IMR-90 (cell line): ENCODE data around the gene CEP57L1. TPM values are rescaled to one million over a fixed set of nuclear protein-coding genes. Genes with fewer than 3 reads are reported as not detected.
A peak's percentile ranks its signal among the peaks of the same experiment; 100 is the strongest.

Source experiments
- ATAC-seq: fragments of 200-7000 bp; cut with Tn5 transposase; 2 replicates; pipeline ENCODE4 v1.9.1; 2020; ENCODE audit warnings: low read depth, mild to moderate bottlenecking, moderate library complexity
- BruUV-seq: library from RNA; stranded (reverse); fragments of 400-500 nt; replicated peaks from 2 replicates; lab custom pipeline; 2021; lab: Mats Ljungman, UMichigan
- CTCF ChIA-PET: fragments of 300-600 bp; formaldehyde crosslinking; extraction: SDS; loops from one replicate; lab custom pipeline; 2021; ENCODE audit warnings: antibody characterized with exemption; lab: Yijun Ruan, JAX
- POLR2A ChIA-PET: fragments of 300-600 bp; sonication (Branson Sonifier 250); formaldehyde crosslinking; loops from one replicate; lab custom pipeline; 2022; ENCODE audit warnings: antibody characterized with exemption; ENCODE audit not compliant: unreplicated experiment; lab: Charles Lee
- DNase-seq: peaks from one replicate; pipeline ENCODE4 v3.0.0; 2013
- H2AFZ ChIP-seq: replicated peaks from 2 replicates; pipeline ENCODE3; 2013; ENCODE audit warnings: low read length, mild to moderate bottlenecking; ENCODE audit not compliant: poor library complexity
- H2AK5ac ChIP-seq: 2 replicates; pipeline ENCODE4 v1.6.1; 2013; ENCODE audit warnings: low read depth, low read length, inconsistent platforms
- H2AK9ac ChIP-seq: replicated peaks from 2 replicates; pipeline ENCODE3; 2013; ENCODE audit warnings: mild to moderate bottlenecking, low read depth, low read length, moderate library complexity; ENCODE audit not compliant: poor library complexity
- H2BK120ac ChIP-seq: 2 replicates; pipeline ENCODE4 v1.6.1; 2013; ENCODE audit warnings: low read depth, low read length, inconsistent platforms
- H2BK15ac ChIP-seq: 3 replicates; pipeline ENCODE4 v1.6.1; 2013; ENCODE audit warnings: low read depth, low read length, inconsistent platforms
- H2BK20ac ChIP-seq: 2 replicates; pipeline ENCODE4 v1.6.1; 2013; ENCODE audit warnings: low read depth, mild to moderate bottlenecking, inconsistent platforms, low read length, moderate library complexity
- H2BK5ac ChIP-seq: 2 replicates; pipeline ENCODE4 v1.6.1; 2013; ENCODE audit warnings: mild to moderate bottlenecking, low read depth, low read length, inconsistent platforms; ENCODE audit not compliant: poor library complexity, severe bottlenecking
- H3K14ac ChIP-seq: replicated peaks from 2 replicates; pipeline ENCODE4 v1.6.1; 2013; ENCODE audit warnings: low read depth, low read length, inconsistent platforms
- H3K18ac ChIP-seq: 2 replicates; pipeline ENCODE4 v1.6.1; 2013; ENCODE audit warnings: low read depth, low read length, control low read depth
- H3K23ac ChIP-seq: 2 replicates; pipeline ENCODE4 v1.6.1; 2013; ENCODE audit warnings: low read depth, low read length, inconsistent platforms
- H3K27ac ChIP-seq: 2 replicates; pipeline ENCODE4 v1.5.1; 2013; ENCODE audit warnings: mild to moderate bottlenecking, control low read depth, low read length; ENCODE audit not compliant: insufficient read depth
- H3K27me3 ChIP-seq: 2 replicates; pipeline ENCODE4 v1.6.1; 2013; ENCODE audit warnings: low read length; ENCODE audit not compliant: control insufficient read depth, insufficient read depth
- H3K36me3 ChIP-seq: 2 replicates; pipeline ENCODE4 v1.6.1; 2013; ENCODE audit warnings: low read length, mixed read lengths; ENCODE audit not compliant: control insufficient read depth, insufficient read depth
- H3K4ac ChIP-seq: 2 replicates; pipeline ENCODE4 v1.6.1; 2013; ENCODE audit warnings: low read depth, low read length, inconsistent platforms
- H3K4me1 ChIP-seq: 2 replicates; pipeline ENCODE4 v1.6.1; 2013; ENCODE audit warnings: low read length, mixed read lengths; ENCODE audit not compliant: control insufficient read depth, insufficient read depth
- H3K4me2 ChIP-seq: 2 replicates; pipeline ENCODE4 v1.6.1; 2013; ENCODE audit warnings: low read depth, mild to moderate bottlenecking, control low read depth, low read length, moderate library complexity
- H3K4me3 ChIP-seq: 2 replicates; pipeline ENCODE4 v1.5.1; 2013; ENCODE audit warnings: low read depth, mild to moderate bottlenecking, control low read depth, low read length, moderate library complexity; ENCODE audit not compliant: insufficient read depth
- H3K56ac ChIP-seq: 2 replicates; pipeline ENCODE4 v1.6.1; 2013; ENCODE audit warnings: low read length, inconsistent platforms; ENCODE audit not compliant: insufficient read depth; ENCODE audit errors: extremely low read depth
- H3K79me1 ChIP-seq, 2 experiments: 2 replicates each; pipeline ENCODE4 v1.6.1; 2013; ENCODE audit warnings: low read length in 2 of 2, inconsistent platforms in 1 of 2, low read depth in 1 of 2
- H3K9ac ChIP-seq: 2 replicates; pipeline ENCODE4 v1.6.1; 2013; ENCODE audit warnings: low read depth, low read length, control low read depth
- H3K9me1 ChIP-seq: 2 replicates; pipeline ENCODE4 v1.6.1; 2013; ENCODE audit warnings: low read length, inconsistent platforms; ENCODE audit not compliant: insufficient read depth
- H3K9me3 ChIP-seq: 2 replicates; pipeline ENCODE4 v1.6.1; 2013; ENCODE audit warnings: low read length; ENCODE audit not compliant: control insufficient read depth, insufficient read depth
- H4K20me1 ChIP-seq: 2 replicates; pipeline ENCODE4 v1.6.1; 2013; ENCODE audit warnings: low read length, inconsistent platforms; ENCODE audit not compliant: insufficient read depth
- H4K5ac ChIP-seq: 2 replicates; pipeline ENCODE4 v1.6.1; 2013; ENCODE audit warnings: mild to moderate bottlenecking, low read depth, low read length, control low read depth
- H4K8ac ChIP-seq, 2 experiments: 2 replicates each; pipeline ENCODE4 v1.6.1; 2013; ENCODE audit warnings: low read depth in 2 of 2, low read length in 2 of 2, control low read depth in 1 of 2, inconsistent platforms in 1 of 2
- H4K91ac ChIP-seq: 2 replicates; pipeline ENCODE4 v1.6.1; 2013; ENCODE audit warnings: low read depth, low read length, inconsistent platforms; ENCODE audit not compliant: insufficient read depth
- CEBPB ChIP-seq: IDR thresholded peaks from 2 replicates; pipeline ENCODE4 v1.6.1; 2012; ENCODE audit warnings: low read depth, low read length, improper control_type of control experiment
- MAFK ChIP-seq: IDR thresholded peaks from 2 replicates; pipeline ENCODE4 v1.6.1; 2012; ENCODE audit warnings: low read depth, low read length, improper control_type of control experiment
- NFE2L2 ChIP-seq: fragments of 150-350 bp; IDR thresholded peaks from 2 replicates; pipeline ENCODE4 v1.6.1; 2016; ENCODE audit warnings: low read depth, mild to moderate bottlenecking, low read length
- RAD21 ChIP-seq: IDR thresholded peaks from 2 replicates; pipeline ENCODE4 v1.6.1; 2012; ENCODE audit warnings: low read length, improper control_type of control experiment
- RCOR1 ChIP-seq: IDR thresholded peaks from 2 replicates; pipeline ENCODE4 v1.6.1; 2012; ENCODE audit warnings: mild to moderate bottlenecking, low read length, improper control_type of control experiment; ENCODE audit not compliant: insufficient replicate concordance
- RFX5 ChIP-seq: IDR thresholded peaks from 2 replicates; pipeline ENCODE4 v1.8.0; 2012; ENCODE audit warnings: low read depth, mild to moderate bottlenecking, low read length, moderate library complexity
- WGBS, 2 experiments: methylation state at CpG; one replicate each; pipeline versions ENCODE4 v1.1.5 to v1.1.7; 2013; ENCODE audit warnings: missing lambda C conversion rate in 2 of 2; ENCODE audit not compliant: insufficient read length in 1 of 2; ENCODE audit errors: extremely low coverage in 2 of 2; 5-methylcytosine and 5-hydroxymethylcytosine counted together
- dilution Hi-C: fragments of 300-500 bp; cut with HindIII; formaldehyde crosslinking; loops from one replicate; pipeline ENCODE4 v1.14.3; 2018; ENCODE audit warnings: low sequenced_read_pairs; ENCODE audit not compliant: unreplicated experiment
- in situ Hi-C: fragments of 300-500 bp; cut with MboI; formaldehyde crosslinking; loops from 3 replicates; pipeline ENCODE4 v1.14.3; 2019; ENCODE audit warnings: low sequenced_read_pairs, inconsistent platforms, mixed read lengths
- intact Hi-C: fragments of 100-400 bp; cut with micrococcal nuclease; formaldehyde crosslinking; loops from 2 replicates; pipeline ENCODE4 v1.10.0; 2022
- polyA plus RNA-seq, 3 experiments: library from polyadenylated mRNA; depleted of rRNA; stranded (reverse); fragments of >200 nt; gene quantifications; 2 replicates each; pipeline ENCODE4 v1.2.3, GENCODE V29; 2012; ENCODE audit warnings: low replicate concordance in 1 of 3
- total RNA-seq: library from RNA; depleted of rRNA; stranded (reverse); fragments of >200 nt; gene quantifications from 2 replicates; pipeline ENCODE4 v1.2.3, GENCODE V29; 2012
- TF ChIP-seq, protein P1 (sequence below): fragments of 150-350 bp; IDR thresholded peaks from 2 replicates; pipeline ENCODE4 v1.6.1; 2016; ENCODE audit warnings: low read depth, mild to moderate bottlenecking, low read length, moderate library complexity, borderline replicate concordance
- TF ChIP-seq, protein P2 (sequence below): fragments of 150-350 bp; IDR thresholded peaks from 2 replicates; pipeline ENCODE4 v1.6.1; 2017; ENCODE audit warnings: mild to moderate bottlenecking, antibody characterized with exemption, low read length, low read depth
- TF ChIP-seq, protein P3 (sequence below): conservative IDR thresholded peaks from 2 replicates; pipeline ENCODE4 v1.5.1; 2012; ENCODE audit warnings: mild to moderate bottlenecking, low read depth, low read length, improper control_type of control experiment

Gene CEP57L1
- total and polyA plus RNA-seq, 2 of the 4 experiments (the other 2 are of a cell fraction) = 10.3 to 21.9 TPM

DNA sequence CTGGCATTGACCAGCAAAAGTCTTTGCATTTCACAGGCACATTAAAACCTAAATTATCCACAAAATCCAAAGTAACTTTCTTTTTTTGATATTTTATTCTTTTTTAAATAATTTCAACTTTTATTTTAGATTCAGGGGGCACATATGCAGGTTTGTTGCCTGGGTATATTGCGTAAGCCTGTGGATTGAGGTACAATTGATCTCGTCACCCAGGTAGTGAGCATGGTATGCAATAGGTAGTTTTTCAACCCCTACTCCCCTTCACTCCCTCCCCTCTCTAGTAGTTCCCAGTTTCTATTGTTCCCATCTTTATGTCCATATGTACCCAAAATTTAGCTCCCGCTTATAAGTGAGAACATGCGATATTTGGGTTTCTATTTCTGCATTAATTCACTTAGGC, 97.6 kb downstream of the CEP57L1 start:
- Histone ChIP-seq H3K36me3 (no peaks in the 10 kb centered on the region), H4K20me1 (no peaks in the 10 kb centered on the region), H2BK15ac (no peak overlapping the region), H3K79me1 (no peaks in the 10 kb centered on the region), H3K9me1 (no peaks in the 10 kb centered on the region), H2AFZ (no peak overlapping the region), H3K56ac (no peak overlapping the region), H2AK9ac (no peak overlapping the region), H3K4me1 (no peaks in the 10 kb centered on the region), H3K4me2 (no peak overlapping the region), H2BK120ac (no peak overlapping the region), H3K4ac (no peak overlapping the region), H3K23ac (no peak overlapping the region), H3K4me3 (no peak overlapping the region), H4K5ac (no peak overlapping the region), H3K27me3 (0 out of 2 replicates have a peak, but pooled peaks cover 1% of the 10 kb centered on the region), H3K9me3 (no peaks in the 10 kb centered on the region), H2BK5ac (no peak overlapping the region), H3K14ac (no peak overlapping the region), H2BK20ac (no peak overlapping the region), H3K18ac (no peak overlapping the region), H3K9ac (no peak overlapping the region), H4K91ac (no peak overlapping the region), H4K8ac (no peak overlapping the region), H2AK5ac (no peak overlapping the region), H3K27ac (no peak overlapping the region)
- ChIA-PET CTCF (no interaction called here), POLR2A (no interaction called here)
- TF ChIP-seq NFE2L2 = no peak
- TF ChIP-seq, protein P1, sequence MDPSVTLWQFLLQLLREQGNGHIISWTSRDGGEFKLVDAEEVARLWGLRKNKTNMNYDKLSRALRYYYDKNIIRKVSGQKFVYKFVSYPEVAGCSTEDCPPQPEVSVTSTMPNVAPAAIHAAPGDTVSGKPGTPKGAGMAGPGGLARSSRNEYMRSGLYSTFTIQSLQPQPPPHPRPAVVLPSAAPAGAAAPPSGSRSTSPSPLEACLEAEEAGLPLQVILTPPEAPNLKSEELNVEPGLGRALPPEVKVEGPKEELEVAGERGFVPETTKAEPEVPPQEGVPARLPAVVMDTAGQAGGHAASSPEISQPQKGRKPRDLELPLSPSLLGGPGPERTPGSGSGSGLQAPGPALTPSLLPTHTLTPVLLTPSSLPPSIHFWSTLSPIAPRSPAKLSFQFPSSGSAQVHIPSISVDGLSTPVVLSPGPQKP = no peak
- no peak for TF ChIP-seq RCOR1
- TF ChIP-seq, protein P2, sequence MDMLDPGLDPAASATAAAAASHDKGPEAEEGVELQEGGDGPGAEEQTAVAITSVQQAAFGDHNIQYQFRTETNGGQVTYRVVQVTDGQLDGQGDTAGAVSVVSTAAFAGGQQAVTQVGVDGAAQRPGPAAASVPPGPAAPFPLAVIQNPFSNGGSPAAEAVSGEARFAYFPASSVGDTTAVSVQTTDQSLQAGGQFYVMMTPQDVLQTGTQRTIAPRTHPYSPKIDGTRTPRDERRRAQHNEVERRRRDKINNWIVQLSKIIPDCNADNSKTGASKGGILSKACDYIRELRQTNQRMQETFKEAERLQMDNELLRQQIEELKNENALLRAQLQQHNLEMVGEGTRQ = no peak
- no peak for TF ChIP-seq RAD21
- no peak for TF ChIP-seq MAFK
- TF ChIP-seq CEBPB = peak; percentile 59
- TF ChIP-seq RFX5 = no peak
- TF ChIP-seq, protein P3, sequence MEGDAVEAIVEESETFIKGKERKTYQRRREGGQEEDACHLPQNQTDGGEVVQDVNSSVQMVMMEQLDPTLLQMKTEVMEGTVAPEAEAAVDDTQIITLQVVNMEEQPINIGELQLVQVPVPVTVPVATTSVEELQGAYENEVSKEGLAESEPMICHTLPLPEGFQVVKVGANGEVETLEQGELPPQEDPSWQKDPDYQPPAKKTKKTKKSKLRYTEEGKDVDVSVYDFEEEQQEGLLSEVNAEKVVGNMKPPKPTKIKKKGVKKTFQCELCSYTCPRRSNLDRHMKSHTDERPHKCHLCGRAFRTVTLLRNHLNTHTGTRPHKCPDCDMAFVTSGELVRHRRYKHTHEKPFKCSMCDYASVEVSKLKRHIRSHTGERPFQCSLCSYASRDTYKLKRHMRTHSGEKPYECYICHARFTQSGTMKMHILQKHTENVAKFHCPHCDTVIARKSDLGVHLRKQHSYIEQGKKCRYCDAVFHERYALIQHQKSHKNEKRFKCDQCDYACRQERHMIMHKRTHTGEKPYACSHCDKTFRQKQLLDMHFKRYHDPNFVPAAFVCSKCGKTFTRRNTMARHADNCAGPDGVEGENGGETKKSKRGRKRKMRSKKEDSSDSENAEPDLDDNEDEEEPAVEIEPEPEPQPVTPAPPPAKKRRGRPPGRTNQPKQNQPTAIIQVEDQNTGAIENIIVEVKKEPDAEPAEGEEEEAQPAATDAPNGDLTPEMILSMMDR = no peak
- in situ Hi-C loops = loop anchor here (25.0 kb wide), 1 partner anchor 194 kb away; the partner anchor contains the start of gene CD164
- dilution Hi-C loops = no loop called here
- ATAC-seq (no peak), DNase-seq (no peak)
- intact Hi-C loops = no loop called here
- BruUV-seq = no TSS peak
- no CpG with 5 or more reads among the region's 4 CpGs for WGBS, 2 experiments
